ENCODE results near the gene CDYL2. TPM values are rescaled to one million over a fixed set of nuclear protein-coding genes. Genes with fewer than 3 reads are reported as not detected.

CDYL2 gene
- total RNA-seq, 1 donor from 2014 or later = 8.4 TPM

- Histone ChIP-seq H3K36me3 (ENCODE audit: control insufficient read depth, insufficient read depth, low read length) (no peaks in the 10 kb centered on the region), H3K27me3 (ENCODE audit: control insufficient read depth, insufficient read depth, low read length) (no peaks in the 10 kb centered on the region), H3K4me3 (ENCODE audit: low read depth, low read length) (no peak overlapping the region)
- no peak for TF ChIP-seq CTCF (IDR thresholded peaks at IDR 0.05; ENCODE audit: insufficient read depth, low read length, poor library complexity, severe bottlenecking)
- no peak for DNase-seq (ENCODE audit: low read depth)
Observed at GRCh38 chr16:80692270-80692669, 112.1 kb downstream of the CDYL2 start.

GRCh38 chr16:80691111-80691741 lies 113.2 kb downstream of the CDYL2 start:
- no peak for TF ChIP-seq CTCF (IDR thresholded peaks at IDR 0.05; ENCODE audit: insufficient read depth, low read length, poor library complexity, severe bottlenecking)
- Histone ChIP-seq H3K4me3 (ENCODE audit: low read depth, low read length) (no peak overlapping the region), H3K36me3 (ENCODE audit: control insufficient read depth, insufficient read depth, low read length) (no peaks in the 10 kb centered on the region), H3K27me3 (ENCODE audit: control insufficient read depth, insufficient read depth, low read length) (no peaks in the 10 kb centered on the region)
- DNase-seq (ENCODE audit: low read depth) = no peak

GRCh38 chr16:80689487-80689886 lies 114.9 kb downstream of the CDYL2 start:
- TF ChIP-seq CTCF (IDR thresholded peaks at IDR 0.05; ENCODE audit: insufficient read depth, low read length, poor library complexity, severe bottlenecking) = no peak
- H3K36me3 ChIP-seq (ENCODE audit: control insufficient read depth, insufficient read depth, low read length) = no peaks in the 10 kb centered on the region
- no peak overlapping the region for H3K4me3 ChIP-seq (ENCODE audit: low read depth, low read length)
- H3K27me3 ChIP-seq (ENCODE audit: control insufficient read depth, insufficient read depth, low read length) = no peaks in the 10 kb centered on the region
- DNase-seq (ENCODE audit: low read depth) = no peak

- Histone ChIP-seq H3K27me3 (ENCODE audit: control insufficient read depth, insufficient read depth, low read length) (no peaks in the 10 kb centered on the region), H3K36me3 (ENCODE audit: control insufficient read depth, insufficient read depth, low read length) (no peaks in the 10 kb centered on the region), H3K4me3 (ENCODE audit: low read depth, low read length) (no peak overlapping the region)
- TF ChIP-seq CTCF (IDR thresholded peaks at IDR 0.05; ENCODE audit: insufficient read depth, low read length, poor library complexity, severe bottlenecking) = no peak
- no peak for DNase-seq (ENCODE audit: low read depth)
Observed at GRCh38 chr16:80687606-80688005, 116.8 kb downstream of the CDYL2 start.

GRCh38 chr16:80684906-80685305 lies 119.5 kb downstream of the CDYL2 start:
- Histone ChIP-seq H3K4me3 (ENCODE audit: low read depth, low read length) (no peak overlapping the region), H3K27me3 (ENCODE audit: control insufficient read depth, insufficient read depth, low read length) (no peaks in the 10 kb centered on the region), H3K36me3 (ENCODE audit: control insufficient read depth, insufficient read depth, low read length) (no peaks in the 10 kb centered on the region)
- DNase-seq (ENCODE audit: low read depth) = no peak
- TF ChIP-seq CTCF (IDR thresholded peaks at IDR 0.05; ENCODE audit: insufficient read depth, low read length, poor library complexity, severe bottlenecking) = no peak

- TF ChIP-seq CTCF (IDR thresholded peaks at IDR 0.05; ENCODE audit: insufficient read depth, low read length, poor library complexity, severe bottlenecking) = no peak
- no peaks in the 10 kb centered on the region for H3K27me3 ChIP-seq (ENCODE audit: control insufficient read depth, insufficient read depth, low read length)
Observed at GRCh38 chr16:80684136-80684765, 120.1 kb downstream of the CDYL2 start.

More at GRCh38 chr16:80684136-80684765, 120.1 kb downstream of the CDYL2 start:
- Histone ChIP-seq H3K36me3 (ENCODE audit: control insufficient read depth, insufficient read depth, low read length) (no peaks in the 10 kb centered on the region), H3K4me3 (ENCODE audit: low read depth, low read length) (no peak overlapping the region)
- DNase-seq (ENCODE audit: low read depth) = no peak
